ENCODE data around the gene TRPT1. TPM values are rescaled to one million over a fixed set of nuclear protein-coding genes. Genes with fewer than 3 reads are reported as not detected.

Gene TRPT1
- total and polyA plus RNA-seq, 2 donors = 12.7 to 45.3 TPM

GRCh38 chr11:64234647-64235379, 8.8 kb upstream of the TRPT1 start:
- peak overlapping the region; percentile 69 for H3K27ac ChIP-seq (ENCODE audit: low read depth)
- WGBS = 2% methylated on average over 80 of the region's 80 CpGs
- no peak for DNase-seq (ENCODE audit: extremely low spot score)
- H3K36me3 ChIP-seq (ENCODE audit: insufficient read depth) = no peaks in the 10 kb centered on the region
- H3K4me3 ChIP-seq (ENCODE audit: low read depth, low read length) = peak overlapping the region; percentile 86
- no peaks in the 10 kb centered on the region for H3K4me1 ChIP-seq (ENCODE audit: insufficient read depth)

- peak within 1 kb of the TSS; percentile 69 for H3K27ac ChIP-seq (ENCODE audit: low read depth)
- H3K4me1 ChIP-seq (ENCODE audit: insufficient read depth) = no peaks in the 10 kb centered on the region
- DNase-seq (ENCODE audit: extremely low spot score) = no peak
- H3K4me3 ChIP-seq (ENCODE audit: low read depth, low read length) = peak within 1 kb of the TSS; percentile 86
- H3K36me3 ChIP-seq (ENCODE audit: insufficient read depth) = no peaks in the 10 kb centered on the region
- WGBS = 2% methylated on average over 56 of the region's 62 CpGs
These were observed 8.1 kb upstream of the TRPT1 start, which contains the start of gene VEGFB for GRCh38 chr11:64233913-64234586. VEGFB (plus strand) TSS chr11:64234584; CDS start chr11:64234834, 250 bp downstream.

- 89% methylated on average over 8 of the region's 8 CpGs for WGBS
- Histone ChIP-seq H3K27ac (ENCODE audit: low read depth) (no peak overlapping the region), H3K4me1 (ENCODE audit: insufficient read depth) (no peaks in the 10 kb centered on the region), H3K36me3 (ENCODE audit: insufficient read depth) (no peaks in the 10 kb centered on the region), H3K4me3 (ENCODE audit: low read depth, low read length) (no peak overlapping the region)
- DNase-seq (ENCODE audit: extremely low spot score) = no peak
These were observed 7.0 kb upstream of the TRPT1 start for GRCh38 chr11:64232967-64233315.

DNA sequence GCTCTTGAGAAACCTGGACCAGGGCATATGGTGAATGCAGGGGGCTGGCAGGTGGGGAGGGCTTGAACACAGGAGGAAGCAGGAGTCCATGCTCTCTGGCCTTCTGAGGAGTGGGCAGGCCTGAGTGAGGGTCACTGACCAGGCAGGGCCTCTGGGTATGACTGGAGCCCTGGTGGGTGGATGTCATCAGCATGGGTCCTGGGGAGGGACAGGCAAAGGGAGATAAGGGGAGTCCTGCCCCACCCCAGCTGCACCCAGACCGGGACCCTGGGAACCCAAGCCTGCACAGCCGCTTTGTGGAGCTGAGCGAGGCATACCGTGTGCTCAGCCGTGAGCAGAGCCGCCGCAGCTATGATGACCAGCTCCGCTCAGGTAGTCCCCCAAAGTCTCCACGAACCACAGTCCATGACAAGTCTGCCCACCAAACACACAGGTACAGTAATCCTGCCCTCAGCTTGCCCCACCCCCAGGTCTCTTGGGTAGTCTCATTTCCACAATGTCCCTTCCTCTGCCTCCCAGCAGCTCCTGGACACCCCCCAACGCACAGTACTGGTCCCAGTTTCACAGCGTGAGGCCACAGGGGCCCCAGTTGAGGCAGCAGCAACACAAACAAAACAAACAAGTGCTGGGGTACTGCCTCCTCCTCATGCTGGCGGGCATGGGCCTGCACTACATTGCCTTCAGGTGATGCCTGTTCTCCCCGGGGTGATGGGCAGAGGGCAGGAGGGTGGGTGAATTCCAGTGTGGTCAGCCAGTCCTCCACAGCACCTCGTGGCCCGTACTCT, 6.4 kb upstream of the TRPT1 start:
- H3K36me3 ChIP-seq (ENCODE audit: insufficient read depth) = no peaks in the 10 kb centered on the region
- no peak overlapping the region for H3K27ac ChIP-seq (ENCODE audit: low read depth)
- WGBS = 85% methylated on average over 15 of the region's 15 CpGs
- no peak for DNase-seq (ENCODE audit: extremely low spot score)
- H3K4me1 ChIP-seq (ENCODE audit: insufficient read depth) = no peaks in the 10 kb centered on the region
- no peak overlapping the region for H3K4me3 ChIP-seq (ENCODE audit: low read depth, low read length)

- H3K27ac ChIP-seq (ENCODE audit: low read depth) = no peak overlapping the region
- no peak overlapping the region for H3K4me3 ChIP-seq (ENCODE audit: low read depth, low read length)
- no peaks in the 10 kb centered on the region for H3K36me3 ChIP-seq (ENCODE audit: insufficient read depth)
- no peaks in the 10 kb centered on the region for H3K4me1 ChIP-seq (ENCODE audit: insufficient read depth)
- DNase-seq (ENCODE audit: extremely low spot score) = no peak
- WGBS = 90% methylated on average over 7 of the region's 7 CpGs
These were observed 5.6 kb upstream of the TRPT1 start for GRCh38 chr11:64231546-64231945.

DNA sequence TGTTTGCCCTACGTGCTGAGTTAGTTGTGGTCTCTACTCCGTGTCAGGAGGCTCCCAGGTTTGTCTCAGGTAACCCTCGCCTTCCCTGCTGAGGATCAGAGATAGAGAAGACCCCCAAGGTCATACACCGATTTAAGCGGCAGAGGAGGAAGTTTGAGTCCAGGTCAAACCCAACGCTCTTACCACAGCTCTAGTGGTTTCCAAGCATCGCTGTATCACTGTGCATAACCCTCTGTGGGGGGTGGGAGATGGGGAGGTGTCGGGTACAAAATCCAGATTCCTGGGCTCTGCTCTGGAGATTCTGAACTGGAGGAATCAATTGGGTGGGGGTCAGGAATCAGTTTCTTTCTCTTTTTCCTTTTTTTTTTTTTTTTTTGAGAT, 5.0 kb upstream of the TRPT1 start:
- H3K4me1 ChIP-seq (ENCODE audit: insufficient read depth) = no peaks in the 10 kb centered on the region
- no peak for DNase-seq (ENCODE audit: extremely low spot score)

DNA sequence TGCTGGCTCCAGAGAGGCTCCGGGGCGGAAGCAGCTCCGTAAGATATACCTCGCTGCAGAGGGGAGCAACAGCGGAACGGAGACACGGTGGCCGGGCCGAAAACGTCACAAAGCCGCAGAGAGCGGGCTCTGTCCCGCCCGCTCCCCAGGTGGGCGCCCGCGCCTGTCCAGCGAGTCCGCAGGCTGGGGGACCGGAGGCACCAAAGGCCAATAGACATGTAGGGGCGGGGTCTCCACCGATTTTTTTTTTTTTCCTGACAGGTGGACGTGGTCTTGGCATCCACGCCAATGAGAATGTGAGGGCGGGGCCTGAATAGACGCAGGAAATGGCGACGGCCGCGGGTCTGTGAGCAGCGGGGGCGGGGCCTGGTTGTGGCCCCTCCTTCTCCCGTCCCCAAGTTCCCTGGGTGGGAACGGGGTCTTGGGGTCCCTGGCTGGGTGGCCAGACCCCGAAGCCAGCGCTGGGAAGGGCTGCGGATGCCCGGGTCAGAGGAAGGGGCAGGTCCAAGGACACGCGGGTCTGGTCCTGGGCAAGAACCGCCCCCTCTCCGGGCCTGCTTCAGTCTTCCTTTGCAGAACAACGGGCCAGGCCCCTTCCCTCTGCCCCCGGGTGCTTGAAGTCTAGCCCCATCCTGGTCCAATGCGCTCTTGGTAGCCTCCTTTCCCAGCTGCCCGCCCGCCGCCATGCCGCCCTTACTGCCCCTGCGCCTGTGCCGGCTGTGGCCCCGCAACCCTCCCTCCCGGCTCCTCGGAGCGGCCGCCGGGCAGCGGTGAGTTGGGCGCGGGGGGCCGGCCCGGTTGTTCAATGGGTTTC, 4.4 kb upstream of the TRPT1 start, which contains the start of gene DNAJC4:
TSS of gene DNAJC4 (plus strand) at position 378 of the 814 bp plus-strand sequence. CDS start at position 685, 307 bp downstream.
- peak; percentile 91 for DNase-seq (ENCODE audit: extremely low spot score)
- Histone ChIP-seq H3K27ac (ENCODE audit: low read depth) (peak within 1 kb of the TSS; percentile 91), H3K4me1 (ENCODE audit: insufficient read depth) (no peaks in the 10 kb centered on the region), H3K36me3 (ENCODE audit: insufficient read depth) (no peaks in the 10 kb centered on the region), H3K4me3 (ENCODE audit: low read depth, low read length) (peak within 1 kb of the TSS; percentile 63)
- WGBS = under 1% methylated on average over 62 of the region's 62 CpGs

More for the DNA sequence above, 5.0 kb upstream of the TRPT1 start:
- Histone ChIP-seq H3K27ac (ENCODE audit: low read depth) (peak overlapping the region; percentile 91), H3K4me3 (ENCODE audit: low read depth, low read length) (peak overlapping the region; percentile 63), H3K36me3 (ENCODE audit: insufficient read depth) (no peaks in the 10 kb centered on the region)
- 11% methylated on average over 8 of the region's 8 CpGs for WGBS

DNA sequence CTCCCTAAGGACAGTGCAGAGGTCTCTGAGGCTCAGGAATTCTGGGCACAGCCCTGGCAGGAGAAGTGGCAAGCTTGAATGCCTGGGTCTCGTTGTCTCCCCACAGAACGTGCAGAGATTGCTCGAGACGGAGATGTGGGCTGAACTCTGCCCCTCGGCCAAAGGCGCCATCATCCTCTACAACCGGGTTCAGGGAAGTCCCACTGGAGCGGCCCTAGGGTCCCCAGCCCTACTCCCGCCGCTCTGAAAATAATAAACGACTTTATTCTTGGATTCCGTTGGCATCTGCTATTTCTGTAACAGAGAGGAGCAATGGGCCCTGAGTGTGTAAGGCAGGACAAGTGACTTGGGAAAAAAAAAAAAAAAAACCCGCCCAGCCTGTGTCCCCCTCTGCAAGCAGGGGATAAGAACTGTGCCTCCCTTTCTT, 3.8 kb upstream of the TRPT1 start:
- 29% methylated on average over 13 of the region's 13 CpGs for WGBS
- DNase-seq (ENCODE audit: extremely low spot score) = no peak
- Histone ChIP-seq H3K36me3 (ENCODE audit: insufficient read depth) (no peaks in the 10 kb centered on the region), H3K4me1 (ENCODE audit: insufficient read depth) (no peaks in the 10 kb centered on the region), H3K27ac (ENCODE audit: low read depth) (peak overlapping the region; percentile 91), H3K4me3 (ENCODE audit: low read depth, low read length) (peak overlapping the region; percentile 63)

DNA sequence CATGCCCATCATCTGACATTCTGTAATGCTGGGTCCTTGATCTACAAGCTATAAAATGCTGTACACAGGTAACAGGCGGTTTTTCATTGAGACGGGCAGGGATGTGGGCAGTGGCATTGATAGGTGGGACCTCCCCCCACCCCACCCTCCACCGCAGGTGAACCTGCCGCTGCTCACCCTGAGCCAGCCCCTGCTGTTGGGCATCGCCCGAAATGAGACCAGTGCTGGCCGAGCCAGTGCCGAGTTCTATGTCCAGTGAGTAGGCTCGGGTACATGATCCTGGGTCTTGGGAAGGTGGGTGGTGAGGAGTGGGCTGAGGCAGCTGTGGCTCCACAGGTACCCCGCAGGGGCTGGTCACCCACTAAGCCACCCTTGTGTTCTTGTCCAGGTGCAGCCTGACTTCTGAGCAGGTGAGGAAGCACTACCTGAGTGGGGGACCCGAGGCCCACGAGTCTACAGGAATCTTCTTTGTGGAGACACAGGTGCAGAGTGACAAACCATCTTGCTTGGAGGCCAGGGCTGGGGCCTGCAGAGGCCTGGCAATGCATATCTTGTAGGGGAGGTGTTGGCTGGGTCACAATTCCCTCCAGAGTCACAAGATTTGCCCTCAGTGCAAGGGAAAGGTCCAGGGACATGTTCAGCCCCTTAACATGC, 3.2 kb upstream of the TRPT1 start:
- Histone ChIP-seq H3K4me1 (ENCODE audit: insufficient read depth) (no peaks in the 10 kb centered on the region), H3K36me3 (ENCODE audit: insufficient read depth) (no peaks in the 10 kb centered on the region), H3K27ac (ENCODE audit: low read depth) (no peak overlapping the region), H3K4me3 (ENCODE audit: low read depth, low read length) (no peak overlapping the region)
- 92% methylated on average over 12 of the region's 12 CpGs for WGBS
- DNase-seq (ENCODE audit: extremely low spot score) = no peak

DNA sequence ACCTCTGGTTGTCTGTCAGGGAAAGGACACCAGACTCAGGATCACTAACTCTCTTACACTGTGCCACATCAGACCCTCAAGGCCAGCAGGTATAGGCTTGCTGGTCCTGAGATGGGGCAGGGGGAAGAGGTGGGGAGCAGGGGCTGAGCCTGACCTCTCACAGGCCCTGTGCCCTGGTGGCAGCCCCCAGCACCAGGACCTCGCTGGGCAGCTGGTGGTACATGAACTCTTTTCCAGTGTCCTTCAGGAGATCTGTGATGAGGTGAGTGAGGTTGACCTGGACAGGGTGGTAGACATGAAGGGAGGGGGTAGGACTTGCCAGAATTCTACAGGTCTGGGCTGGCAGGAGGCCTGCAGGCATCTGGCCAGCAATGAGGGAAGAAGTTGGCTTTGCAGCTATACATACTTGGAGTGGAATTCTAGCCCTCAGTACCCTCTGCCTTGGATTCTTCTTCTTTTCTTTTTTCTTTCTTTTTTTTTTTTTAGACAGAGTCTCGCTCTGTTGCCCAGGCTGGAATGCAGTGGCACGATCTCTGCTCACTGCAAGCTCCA, 1.5 kb upstream of the TRPT1 start:
- H3K36me3 ChIP-seq (ENCODE audit: insufficient read depth) = no peaks in the 10 kb centered on the region
- H3K4me1 ChIP-seq (ENCODE audit: insufficient read depth) = no peaks in the 10 kb centered on the region
- no peak overlapping the region for H3K27ac ChIP-seq (ENCODE audit: low read depth)
- WGBS = 63% methylated on average over 3 of the region's 3 CpGs
- DNase-seq (ENCODE audit: extremely low spot score) = no peak
- peak overlapping the region; percentile 62 for H3K4me3 ChIP-seq (ENCODE audit: low read depth, low read length)

GRCh38 chr11:64226507-64227051, 593 bp upstream of the TRPT1 start:
- no peak for DNase-seq (ENCODE audit: extremely low spot score)
- peak overlapping the region; percentile 62 for H3K4me3 ChIP-seq (ENCODE audit: low read depth, low read length)
- 12% methylated on average over 26 of the region's 26 CpGs for WGBS
- H3K27ac ChIP-seq (ENCODE audit: low read depth) = peak overlapping the region; percentile 48
- H3K36me3 ChIP-seq (ENCODE audit: insufficient read depth) = no peaks in the 10 kb centered on the region
- no peaks in the 10 kb centered on the region for H3K4me1 ChIP-seq (ENCODE audit: insufficient read depth)

- Histone ChIP-seq H3K36me3 (ENCODE audit: insufficient read depth) (no peaks in the 10 kb centered on the region), H3K27ac (ENCODE audit: low read depth) (no peak overlapping the region), H3K4me1 (ENCODE audit: insufficient read depth) (no peaks in the 10 kb centered on the region), H3K4me3 (ENCODE audit: low read depth, low read length) (peak overlapping the region; percentile 62)
- WGBS = 62% methylated on average over 22 of the region's 22 CpGs
- DNase-seq (ENCODE audit: extremely low spot score) = no peak
These were observed 937 bp downstream of the TRPT1 start for GRCh38 chr11:64224891-64225607.

Data from urinary bladder (tissue), 4 donors.